IPS-15b (cell line): Measurements from ENCODE around the gene PYROXD2.

Source experiments
- H3K27me3 ChIP-seq: one replicate; pipeline ENCODE4 v1.6.1; 2013; ENCODE audit warnings: low read length; ENCODE audit not compliant: control insufficient read depth, insufficient read depth
- H3K36me3 ChIP-seq: one replicate; pipeline ENCODE4 v1.6.1; 2013; ENCODE audit warnings: low read length; ENCODE audit not compliant: control insufficient read depth, insufficient read depth
- H3K4me1 ChIP-seq: one replicate; pipeline ENCODE4 v1.6.1; 2013; ENCODE audit warnings: mild to moderate bottlenecking, low read length; ENCODE audit not compliant: control insufficient read depth, insufficient read depth
- H3K4me3 ChIP-seq: one replicate; pipeline ENCODE4 v1.5.1; 2013; ENCODE audit warnings: low read depth, low read length
- H3K9ac ChIP-seq: one replicate; pipeline ENCODE4 v1.6.1; 2013; ENCODE audit warnings: low read depth, mild to moderate bottlenecking, low read length
- H3K9me3 ChIP-seq: one replicate; pipeline ENCODE4 v1.6.1; 2013; ENCODE audit warnings: mild to moderate bottlenecking, low read length; ENCODE audit not compliant: control insufficient read depth, insufficient read depth

PYROXD2 gene

GRCh38 chr10:98414932-98415730 lies at the start of gene PYROXD2:
Gene PYROXD2, minus strand, starts transcription at chr10:98415182. Its CDS starts 47 bp downstream, at chr10:98415135.
- Histone ChIP-seq H3K9ac (peak within 1 kb of the TSS; percentile 1), H3K4me3 (peak within 1 kb of the TSS; percentile 36), H3K27me3 (no peaks in the 10 kb centered on the region), H3K36me3 (peaks cover 4% of the 10 kb centered on the region), H3K9me3 (no peaks in the 10 kb centered on the region), H3K4me1 (peaks cover 4% of the 10 kb centered on the region)

GRCh38 chr10:98463976-98464754 lies 49.2 kb upstream of the PYROXD2 start:
- no peak overlapping the region for H3K9ac ChIP-seq
- no peaks in the 10 kb centered on the region for H3K36me3 ChIP-seq
- peaks cover 14% of the 10 kb centered on the region for H3K27me3 ChIP-seq
- H3K4me3 ChIP-seq: no peak overlapping the region
- no peaks in the 10 kb centered on the region for H3K9me3 ChIP-seq
- peaks cover 8% of the 10 kb centered on the region for H3K4me1 ChIP-seq

- Histone ChIP-seq H3K4me1 (peaks cover 8% of the 10 kb centered on the region), H3K36me3 (no peaks in the 10 kb centered on the region), H3K27me3 (peaks cover 3% of the 10 kb centered on the region), H3K9me3 (no peaks in the 10 kb centered on the region), H3K9ac (no peak overlapping the region), H3K4me3 (no peak overlapping the region)
These were observed 48.0 kb upstream of the PYROXD2 start for GRCh38 chr10:98463016-98463415.

- Histone ChIP-seq H3K9ac (no peak overlapping the region), H3K4me3 (no peak overlapping the region), H3K4me1 (peaks cover 10% of the 10 kb centered on the region), H3K9me3 (no peaks in the 10 kb centered on the region), H3K36me3 (no peaks in the 10 kb centered on the region), H3K27me3 (peaks cover 2% of the 10 kb centered on the region)
These were observed 46.5 kb upstream of the PYROXD2 start for GRCh38 chr10:98461500-98461842.

GRCh38 chr10:98460837-98461499 lies 46.0 kb upstream of the PYROXD2 start:
- Histone ChIP-seq H3K4me3 (no peak overlapping the region), H3K9ac (no peak overlapping the region), H3K36me3 (no peaks in the 10 kb centered on the region)

GRCh38 chr10:98458809-98459784 lies 44.1 kb upstream of the PYROXD2 start:
- no peak overlapping the region for H3K9ac ChIP-seq
- H3K4me3 ChIP-seq: no peak overlapping the region
- peaks cover 21% of the 10 kb centered on the region for H3K4me1 ChIP-seq
- no peaks in the 10 kb centered on the region for H3K36me3 ChIP-seq
- no peaks in the 10 kb centered on the region for H3K9me3 ChIP-seq
- H3K27me3 ChIP-seq: peaks cover 2% of the 10 kb centered on the region

More at GRCh38 chr10:98460837-98461499, 46.0 kb upstream of the PYROXD2 start:
- H3K27me3 ChIP-seq: peaks cover 2% of the 10 kb centered on the region
- H3K4me1 ChIP-seq: peaks cover 13% of the 10 kb centered on the region
- H3K9me3 ChIP-seq: no peaks in the 10 kb centered on the region

- no peaks in the 10 kb centered on the region for H3K9me3 ChIP-seq
These were observed 42.7 kb upstream of the PYROXD2 start for GRCh38 chr10:98457721-98458120.

GRCh38 chr10:98456686-98457482 lies 41.9 kb upstream of the PYROXD2 start:
- Histone ChIP-seq H3K4me1 (peaks cover 21% of the 10 kb centered on the region), H3K9me3 (no peaks in the 10 kb centered on the region), H3K36me3 (no peaks in the 10 kb centered on the region), H3K27me3 (peaks cover 2% of the 10 kb centered on the region), H3K9ac (no peak overlapping the region), H3K4me3 (no peak overlapping the region)

More at GRCh38 chr10:98457721-98458120, 42.7 kb upstream of the PYROXD2 start:
- Histone ChIP-seq H3K4me1 (peaks cover 21% of the 10 kb centered on the region), H3K36me3 (no peaks in the 10 kb centered on the region), H3K27me3 (peaks cover 2% of the 10 kb centered on the region), H3K9ac (no peak overlapping the region), H3K4me3 (peak overlapping the region; percentile 8)

- Histone ChIP-seq H3K9me3 (no peaks in the 10 kb centered on the region), H3K27me3 (peaks cover 2% of the 10 kb centered on the region), H3K9ac (no peak overlapping the region), H3K4me1 (peaks cover 21% of the 10 kb centered on the region), H3K4me3 (no peak overlapping the region), H3K36me3 (no peaks in the 10 kb centered on the region)
These were observed 41.1 kb upstream of the PYROXD2 start for GRCh38 chr10:98456043-98456570.

- Histone ChIP-seq H3K9ac (no peak overlapping the region), H3K36me3 (no peaks in the 10 kb centered on the region), H3K4me3 (no peak overlapping the region), H3K27me3 (no peaks in the 10 kb centered on the region), H3K9me3 (no peaks in the 10 kb centered on the region), H3K4me1 (peaks cover 21% of the 10 kb centered on the region)
These were observed 38.7 kb upstream of the PYROXD2 start for GRCh38 chr10:98453729-98454128.
